ENCODE results near the gene SPHK2.
"Not testable (repeated sequence)": the region's sequence is repeated elsewhere in the genome, so short reads cannot be mapped to it uniquely, and the experiment has no call there.

The SPHK2 gene

GRCh38 chr19:48676487-48676886 lies 57.2 kb downstream of the SPHK2 start:
- FAIRE-seq (no peak), DNase-seq (ENCODE audit: insufficient read length, low spot score) (no peak)

GRCh38 chr19:48676887-48677286 lies 57.6 kb downstream of the SPHK2 start:
- DNase-seq (ENCODE audit: insufficient read length, low spot score): no peak
- no peak for FAIRE-seq

GRCh38 chr19:48678201-48678600 lies 58.9 kb downstream of the SPHK2 start:
- FAIRE-seq (no peak), DNase-seq (ENCODE audit: insufficient read length, low spot score) (no peak)

GRCh38 chr19:48680006-48680405 lies 60.7 kb downstream of the SPHK2 start:
- FAIRE-seq; DNase-seq (ENCODE audit: insufficient read length, low spot score): not testable (repeated sequence)

Measured in GM19239 (cell line).